Epithelial cell of esophagus (primary cell): Measurements from ENCODE around the gene LYSMD1.

Experiments
- DNase-seq: peaks from one replicate; pipeline ENCODE4 v3.0.0; 2010; ENCODE audit warnings: low read depth
- H3K4me3 ChIP-seq: 2 replicates; pipeline ENCODE4 v1.5.1; 2011; ENCODE audit warnings: mild to moderate bottlenecking, low read length, control low read depth
- TF ChIP-seq, protein P1 (sequence below): IDR thresholded peaks from 2 replicates; pipeline ENCODE4 v1.5.1; 2011; ENCODE audit warnings: low read depth, mild to moderate bottlenecking, low read length, control low read depth, inconsistent platforms; ENCODE audit not compliant: insufficient read depth; ENCODE audit errors: missing control alignments

The LYSMD1 gene

DNA sequence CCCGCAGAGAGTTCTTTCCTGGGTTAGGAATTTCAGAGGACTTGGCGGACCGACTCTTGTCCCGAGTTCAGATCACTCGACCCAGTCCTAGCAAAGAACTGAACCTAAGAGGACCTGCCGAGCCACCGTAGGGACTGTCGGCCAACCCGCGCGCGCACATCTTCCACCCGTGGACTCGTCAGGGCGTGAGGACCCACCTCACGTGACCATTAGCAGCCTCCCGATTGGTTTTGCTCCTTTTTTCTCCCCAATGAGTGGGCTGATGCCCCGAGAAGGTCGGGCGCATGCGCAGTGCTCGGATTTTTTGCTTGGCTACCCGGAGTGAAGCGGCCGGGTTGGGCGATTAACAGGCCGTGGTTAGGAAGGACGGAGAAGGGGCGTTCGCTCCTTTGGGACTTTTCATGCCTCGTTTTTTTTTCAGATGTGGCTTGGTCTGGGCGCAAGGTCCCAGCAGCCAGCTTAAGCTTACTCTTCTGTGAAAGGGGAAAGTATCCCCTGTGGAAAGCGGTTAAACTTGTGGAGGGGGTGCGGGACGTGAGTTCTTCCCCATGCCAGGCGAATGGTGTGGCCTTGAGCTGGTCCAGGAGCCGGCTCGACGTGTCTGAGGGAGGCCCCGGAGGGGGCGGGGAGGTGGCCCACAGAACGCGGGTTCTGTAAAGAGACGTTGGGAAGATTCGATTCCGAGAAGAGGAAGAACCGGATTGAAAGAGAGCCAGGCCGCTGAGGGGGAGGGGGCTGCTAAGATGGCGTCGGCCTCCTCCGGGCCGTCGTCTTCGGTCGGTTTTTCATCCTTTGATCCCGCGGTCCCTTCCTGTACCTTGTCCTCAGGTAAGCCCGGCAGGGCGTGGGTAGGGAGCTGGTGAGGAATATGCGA, 32.8 kb upstream of the LYSMD1 start, which contains the start of gene PIP5K1A:
TSS of gene PIP5K1A (plus strand) at position 299 of the 874 bp plus-strand sequence. CDS start at position 744, 445 bp downstream.
- H3K4me3 ChIP-seq, result peak within 1 kb of the TSS; percentile 100
- peak; percentile 97 for DNase-seq
- TF ChIP-seq, protein P1, sequence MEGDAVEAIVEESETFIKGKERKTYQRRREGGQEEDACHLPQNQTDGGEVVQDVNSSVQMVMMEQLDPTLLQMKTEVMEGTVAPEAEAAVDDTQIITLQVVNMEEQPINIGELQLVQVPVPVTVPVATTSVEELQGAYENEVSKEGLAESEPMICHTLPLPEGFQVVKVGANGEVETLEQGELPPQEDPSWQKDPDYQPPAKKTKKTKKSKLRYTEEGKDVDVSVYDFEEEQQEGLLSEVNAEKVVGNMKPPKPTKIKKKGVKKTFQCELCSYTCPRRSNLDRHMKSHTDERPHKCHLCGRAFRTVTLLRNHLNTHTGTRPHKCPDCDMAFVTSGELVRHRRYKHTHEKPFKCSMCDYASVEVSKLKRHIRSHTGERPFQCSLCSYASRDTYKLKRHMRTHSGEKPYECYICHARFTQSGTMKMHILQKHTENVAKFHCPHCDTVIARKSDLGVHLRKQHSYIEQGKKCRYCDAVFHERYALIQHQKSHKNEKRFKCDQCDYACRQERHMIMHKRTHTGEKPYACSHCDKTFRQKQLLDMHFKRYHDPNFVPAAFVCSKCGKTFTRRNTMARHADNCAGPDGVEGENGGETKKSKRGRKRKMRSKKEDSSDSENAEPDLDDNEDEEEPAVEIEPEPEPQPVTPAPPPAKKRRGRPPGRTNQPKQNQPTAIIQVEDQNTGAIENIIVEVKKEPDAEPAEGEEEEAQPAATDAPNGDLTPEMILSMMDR, result no peak

DNA sequence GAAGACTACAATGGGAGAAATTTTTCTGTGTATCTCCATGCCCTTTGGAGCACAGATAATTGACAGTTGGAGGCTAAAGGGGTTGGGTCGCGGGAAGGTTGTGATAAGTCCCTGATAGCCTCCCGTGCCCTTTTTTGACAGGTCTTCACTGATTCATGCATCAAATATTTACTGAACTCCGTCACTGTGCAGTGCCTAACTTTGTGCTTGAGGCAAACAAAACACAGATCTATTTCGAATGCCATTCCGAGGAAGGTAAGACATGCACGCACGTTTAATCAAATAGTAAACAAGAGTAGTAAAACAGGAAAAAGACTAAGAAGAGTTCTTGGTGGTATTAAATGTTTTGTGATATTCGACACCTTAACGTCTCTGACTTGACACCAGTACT, 32.2 kb upstream of the LYSMD1 start:
- DNase-seq, result peak; percentile 57
- TF ChIP-seq, protein P1, result no peak
- peak overlapping the region; percentile 100 for H3K4me3 ChIP-seq

DNA sequence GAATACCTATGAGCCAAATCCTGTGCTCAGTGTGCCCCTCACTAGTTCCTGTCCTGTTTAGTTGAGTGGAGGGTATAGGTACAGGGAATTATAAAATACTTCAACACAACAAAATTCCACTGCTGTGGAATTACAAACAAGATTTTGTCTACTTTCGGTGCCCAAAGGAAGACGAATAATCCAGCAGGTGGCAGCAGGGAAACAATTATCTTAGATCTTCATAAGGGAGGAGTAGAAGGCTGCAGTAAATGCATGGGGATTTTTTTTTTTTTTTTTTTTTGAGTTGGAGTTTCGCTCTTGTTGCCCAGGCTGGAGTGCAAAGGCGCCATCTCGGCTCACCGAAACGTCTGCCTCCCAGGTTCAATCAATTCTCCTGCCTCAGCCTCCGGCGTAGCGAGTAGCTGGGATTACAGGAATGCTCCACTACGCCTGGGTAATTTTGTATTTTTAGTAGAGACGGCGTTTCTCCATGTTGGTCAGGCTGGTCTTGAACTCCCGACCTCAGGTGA, 30.6 kb upstream of the LYSMD1 start:
- TF ChIP-seq, protein P1, result peak; percentile 62
- H3K4me3 ChIP-seq, result peak overlapping the region; percentile 1
- peak; percentile 88 for DNase-seq

GRCh38 chr1:151194894-151195594, 29.3 kb upstream of the LYSMD1 start:
- peak; percentile 99 for DNase-seq
- H3K4me3 ChIP-seq, result peak overlapping the region; percentile 49

GRCh38 chr1:151193856-151194255, 28.2 kb upstream of the LYSMD1 start:
- DNase-seq, result peak; percentile 36
- no peak overlapping the region for H3K4me3 ChIP-seq
- TF ChIP-seq, protein P1, result no peak

DNA sequence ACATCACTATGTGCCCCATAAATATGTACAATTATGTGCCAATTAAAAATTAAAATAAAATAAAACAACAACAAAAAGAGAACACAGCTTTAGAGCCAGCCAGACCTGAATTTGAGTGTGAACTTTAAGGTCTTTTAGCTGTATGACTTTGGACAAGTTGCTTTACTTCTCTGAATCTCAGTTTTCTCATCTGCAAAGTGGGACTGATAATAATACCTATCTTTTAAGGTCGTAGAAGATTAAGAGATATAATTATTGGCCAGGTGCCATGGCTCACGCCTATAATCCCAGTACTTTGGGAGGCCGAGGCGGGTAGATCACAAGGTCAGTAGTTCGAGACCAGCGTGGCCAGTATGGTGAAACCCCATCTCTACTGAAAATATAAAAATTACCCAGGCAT, 27.6 kb upstream of the LYSMD1 start:
- no peak for DNase-seq
- TF ChIP-seq, protein P1, result no peak
- no peak overlapping the region for H3K4me3 ChIP-seq

DNA sequence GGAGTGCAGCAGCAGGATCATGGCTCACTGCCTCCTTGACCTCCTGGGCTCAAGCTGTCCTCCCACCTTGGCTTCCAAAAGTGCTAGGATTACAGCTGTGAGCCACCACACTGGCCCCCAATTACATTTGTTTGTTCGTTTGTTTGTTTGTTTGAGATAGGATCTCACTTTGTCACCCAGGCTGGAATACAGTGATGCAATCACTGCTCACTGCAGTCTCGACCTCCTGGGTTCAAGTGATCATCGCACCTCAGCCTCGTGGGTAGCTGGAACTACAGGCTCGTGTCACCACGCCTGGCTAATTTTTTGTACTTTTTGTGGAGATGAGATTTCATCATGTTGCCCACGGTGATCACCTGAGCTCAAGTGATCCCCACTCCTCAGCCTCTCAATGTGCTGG, 26.3 kb upstream of the LYSMD1 start:
- TF ChIP-seq, protein P1, result no peak
- H3K4me3 ChIP-seq, result no peak overlapping the region
- no peak for DNase-seq
